Measurements from ENCODE around the gene PLCB1.

GRCh38 chr20:8170921-8171320, 38.9 kb downstream of the PLCB1 start:
- TF ChIP-seq CTCF (optimal IDR thresholded peaks at IDR 0.05 in 1 of 3, IDR thresholded peaks at IDR 0.05 in 1 of 3, conservative IDR thresholded peaks at IDR 0.05 in 1 of 3; ENCODE audit: extremely low read depth in 1 of 3, insufficient read depth in 2 of 3, low read length in 3 of 3), result no peak
- TF ChIP-seq EZH2 (IDR thresholded peaks at IDR 0.05; ENCODE audit: low read length), result no peak

Measured in keratinocyte (primary cell).